Gastroesophageal sphincter (tissue), 4 donors: Measurements from ENCODE around the gene MAP4K2. TPM values are rescaled to one million over a fixed set of nuclear protein-coding genes. Genes with fewer than 3 reads are reported as not detected.

Experiments
- ATAC-seq: fragments of 150-250 bp; one replicate; pipeline ENCODE4 v1.9.1; 2016; ENCODE audit warnings: mild to moderate bottlenecking, moderate library complexity
- H3K27ac ChIP-seq, 4 donors: fragments of 200-600 bp; sonication (generic) in 3 of 4; 1 replicate in 3 of 4; 2 replicates in 1 of 4; pipeline ENCODE4 v1.5.1; 2016 to 2019
- H3K27me3 ChIP-seq: fragments of 200-600 bp; sonication (generic); one replicate; pipeline ENCODE4 v1.5.1; 2019
- H3K36me3 ChIP-seq, 2 donors: fragments of 200-600 bp; sonication (generic); one replicate each; pipeline ENCODE4 v1.5.1; 2019; ENCODE audit warnings: control low read depth in 1 of 2
- H3K4me1 ChIP-seq, 3 donors: fragments of 200-600 bp; sonication (generic); 1 replicate in 2 of 3; 2 replicates in 1 of 3; pipeline ENCODE4 v1.5.1; 2016 to 2019; ENCODE audit warnings: control low read depth in 2 of 3
- H3K4me3 ChIP-seq, 2 donors: fragments of 200-600 bp; sonication (generic); one replicate each; pipeline ENCODE4 v1.5.1; 2019; ENCODE audit warnings: mild to moderate bottlenecking in 1 of 2, moderate library complexity in 1 of 2
- H3K9me3 ChIP-seq, 3 donors: fragments of 200-600 bp; sonication (generic); one replicate each; pipeline ENCODE4 v1.5.1; 2017 to 2019; ENCODE audit warnings: control low read depth in 2 of 3
- CTCF ChIP-seq, 4 experiments: fragments of 200-600 bp in 2 of 4; fragments of 450-650 bp in 2 of 4; sonication (generic) in 1 of 4; IDR thresholded peaks; one replicate each; pipeline ENCODE4 v1.5.1; 2017 to 2019; ENCODE audit warnings: antibody characterized with exemption in 4 of 4, mild to moderate bottlenecking in 2 of 4, moderate library complexity in 2 of 4
- EP300 ChIP-seq: sonication (generic); formaldehyde crosslinking; IDR thresholded peaks from one replicate; pipeline ENCODE4 v1.6.1; 2017; ENCODE audit warnings: antibody characterized with exemption, mild to moderate bottlenecking
- POLR2A ChIP-seq, 2 donors: fragments of 450-650 bp; IDR thresholded peaks; one replicate each; pipeline ENCODE4 v1.6.1; 2017; ENCODE audit warnings: antibody characterized with exemption in 2 of 2, mild to moderate bottlenecking in 2 of 2, moderate library complexity in 1 of 2
- POLR2AphosphoS5 ChIP-seq: sonication (generic); formaldehyde crosslinking; IDR thresholded peaks from one replicate; pipeline ENCODE4 v1.6.1; 2017; ENCODE audit warnings: antibody characterized with exemption
- WGBS, 2 donors: methylation state at CpG; one replicate each; pipeline ENCODE4 v1.1.5; 2018; ENCODE audit warnings: low coverage in 1 of 2; 5-methylcytosine and 5-hydroxymethylcytosine counted together
- total RNA-seq, 4 donors: library from RNA; depleted of rRNA; stranded (reverse); fragments of >200 nt; gene quantifications; one replicate each; pipeline ENCODE4 v1.1.0, GENCODE V29; 2016

Gene MAP4K2
- total RNA-seq, 4 donors from 2014 or later: 17.6 to 24.0 (median 19.6) TPM

GRCh38 chr11:64799623-64800302 is 3.3 kb downstream of the MAP4K2 start:
- Histone ChIP-seq H3K27me3 (no peaks in the 10 kb centered on the region), H3K36me3 (peaks cover 0 to 56% of the 10 kb centered on the region in 2 donors), H3K4me3 (no peak overlapping the region), H3K27ac (peak overlapping the region in 2 of 4 donors; percentile 10 to 92), H3K9me3 (no peaks in the 10 kb centered on the region), H3K4me1 (peaks cover 0 to 32% (median 22%) of the 10 kb centered on the region in 3 donors)
- no peak for ATAC-seq
- no peak for TF ChIP-seq POLR2A (IDR thresholded peaks at IDR 0.05)
- TF ChIP-seq EP300: no peak
- no peak for TF ChIP-seq CTCF (IDR thresholded peaks at IDR 0.05)
- no peak for TF ChIP-seq POLR2AphosphoS5
- WGBS, 2 donors: 57% methylated on average over 7 of the region's 14 CpGs; no CpG with 5 or more reads in 1 of the 2 donors

- ATAC-seq: no peak
- no CpG with 5 or more reads among the region's 7 CpGs for WGBS, 2 donors
- Histone ChIP-seq H3K36me3 (peaks cover 0 to 51% of the 10 kb centered on the region in 2 donors), H3K4me1 (peaks cover 0 to 26% (median 18%) of the 10 kb centered on the region in 3 donors), H3K27ac (no peak overlapping the region), H3K4me3 (no peak overlapping the region), H3K27me3 (no peaks in the 10 kb centered on the region), H3K9me3 (no peaks in the 10 kb centered on the region)
- no peak for TF ChIP-seq CTCF (IDR thresholded peaks at IDR 0.05)
- no peak for TF ChIP-seq POLR2AphosphoS5
- no peak for TF ChIP-seq EP300
- no peak for TF ChIP-seq POLR2A (IDR thresholded peaks at IDR 0.05)
These were observed 3.8 kb downstream of the MAP4K2 start for GRCh38 chr11:64799256-64799622.

- TF ChIP-seq POLR2A (IDR thresholded peaks at IDR 0.05) (no peak), EP300 (no peak), POLR2AphosphoS5 (no peak), CTCF (IDR thresholded peaks at IDR 0.05) (no peak)
- Histone ChIP-seq H3K9me3 (no peaks in the 10 kb centered on the region), H3K4me3 (no peak overlapping the region), H3K4me1 (peaks cover 0 to 7% (median 4%) of the 10 kb centered on the region in 3 donors), H3K27me3 (no peaks in the 10 kb centered on the region), H3K36me3 (peaks cover 0 to 65% of the 10 kb centered on the region in 2 donors), H3K27ac (no peak overlapping the region)
- 92% methylated on average over 7 of the region's 19 CpGs; no CpG with 5 or more reads in 1 of the 2 donors for WGBS, 2 donors
- no peak for ATAC-seq
These were observed 6.1 kb downstream of the MAP4K2 start for GRCh38 chr11:64796757-64797541.

- Histone ChIP-seq H3K4me1 (no peaks in the 10 kb centered on the region), H3K4me3 (no peak overlapping the region), H3K36me3 (peaks cover 0 to 72% of the 10 kb centered on the region in 2 donors), H3K9me3 (no peaks in the 10 kb centered on the region), H3K27me3 (no peaks in the 10 kb centered on the region), H3K27ac (no peak overlapping the region)
- WGBS, 2 donors: 60 to 80% methylated on average over 1 to 4 of the region's 19 CpGs
- ATAC-seq: no peak
- TF ChIP-seq CTCF (IDR thresholded peaks at IDR 0.05): no peak
- TF ChIP-seq EP300: no peak
- no peak for TF ChIP-seq POLR2A (IDR thresholded peaks at IDR 0.05)
- TF ChIP-seq POLR2AphosphoS5: no peak
These were observed 6.8 kb downstream of the MAP4K2 start for GRCh38 chr11:64796047-64796756.
